RWPE2 (cell line): ENCODE measurements around the gene ZNF471.

Source experiments
- ATAC-seq: fragments of 200-7000 bp; cut with Tn5 transposase; 3 replicates; pipeline ENCODE4 v1.9.1; 2021; ENCODE audit warnings: low read depth
- DNase-seq: peaks from one replicate; pipeline ENCODE4 v3.0.0-alpha.2; 2020; ENCODE audit warnings: low spot score
- H3K27ac ChIP-seq: fragments of 450-650 bp; 2 replicates; pipeline ENCODE4 v1.5.1; 2017; ENCODE audit warnings: mild to moderate bottlenecking; ENCODE audit not compliant: poor library complexity, severe bottlenecking
- H3K27me3 ChIP-seq: fragments of 250-450 bp; sonication (Bioruptor Pico); 2 replicates; pipeline ENCODE4 v1.5.1; 2021; ENCODE audit warnings: mild to moderate bottlenecking, moderate library complexity; ENCODE audit not compliant: insufficient read depth, poor library complexity, severe bottlenecking
- H3K36me3 ChIP-seq: fragments of 250-450 bp; sonication (Bioruptor Pico); 2 replicates; pipeline ENCODE4 v1.5.1; 2020; ENCODE audit warnings: low read depth, mild to moderate bottlenecking, moderate library complexity
- H3K4me1 ChIP-seq: fragments of 250-450 bp; sonication (Bioruptor Pico); 2 replicates; pipeline ENCODE4 v1.5.1; 2021; ENCODE audit warnings: mild to moderate bottlenecking, moderate library complexity; ENCODE audit not compliant: insufficient read depth, poor library complexity, severe bottlenecking
- H3K4me3 ChIP-seq: fragments of 250-450 bp; sonication (Bioruptor Pico); 2 replicates; pipeline ENCODE4 v1.5.1; 2021; ENCODE audit warnings: mild to moderate bottlenecking, moderate library complexity; ENCODE audit not compliant: severe bottlenecking
- H3K9me3 ChIP-seq: fragments of 250-450 bp; sonication (Bioruptor Pico); 2 replicates; pipeline ENCODE4 v1.5.1; 2021; ENCODE audit warnings: mild to moderate bottlenecking, moderate library complexity; ENCODE audit not compliant: severe bottlenecking
- CTCF ChIP-seq: fragments of 450-650 bp; IDR thresholded peaks from one replicate; pipeline ENCODE4 v1.5.1; 2017; ENCODE audit warnings: mild to moderate bottlenecking, moderate library complexity; ENCODE audit not compliant: poor library complexity, severe bottlenecking

ZNF471 gene

GRCh38 chr19:56572589-56572988 is 64.9 kb downstream of the ZNF471 start:
- Histone ChIP-seq H3K27me3 (no peaks in the 10 kb centered on the region), H3K36me3 (peaks cover 35% of the 10 kb centered on the region), H3K9me3 (peaks cover 39% of the 10 kb centered on the region), H3K4me3 (no peak overlapping the region), H3K27ac (no peak overlapping the region), H3K4me1 (no peaks in the 10 kb centered on the region)
- DNase-seq (no peak), ATAC-seq (no peak)
- no peak for TF ChIP-seq CTCF

GRCh38 chr19:56573914-56574313 is 66.3 kb downstream of the ZNF471 start:
- no peaks in the 10 kb centered on the region for H3K27me3 ChIP-seq
- H3K4me3 ChIP-seq, result no peak overlapping the region
- no peak overlapping the region for H3K27ac ChIP-seq
- no peak for TF ChIP-seq CTCF
- DNase-seq (no peak), ATAC-seq (no peak)
- H3K36me3 ChIP-seq, result peaks cover 30% of the 10 kb centered on the region
- H3K4me1 ChIP-seq, result no peaks in the 10 kb centered on the region
- H3K9me3 ChIP-seq, result peaks cover 40% of the 10 kb centered on the region

- no peak for ATAC-seq
- Histone ChIP-seq H3K4me1 (no peaks in the 10 kb centered on the region), H3K9me3 (peaks cover 34% of the 10 kb centered on the region), H3K27me3 (no peaks in the 10 kb centered on the region), H3K27ac (no peak overlapping the region), H3K4me3 (no peak overlapping the region), H3K36me3 (peaks cover 23% of the 10 kb centered on the region)
- TF ChIP-seq CTCF, result no peak
- DNase-seq, result no peak
Measured at GRCh38 chr19:56577719-56578602, 70.3 kb downstream of the ZNF471 start.
